HG02610 (cell line): ENCODE data around the gene DPY30.
A peak's percentile ranks its signal among the peaks of the same experiment; 100 is the strongest.

Source experiments
- ATAC-seq: cut with Tn5 transposase; IDR thresholded peaks from one replicate; pipeline ENCODE4 v1.9.1; 2021; ENCODE audit warnings: mild to moderate bottlenecking, moderate library complexity; ENCODE audit not compliant: unreplicated experiment

DPY30 gene

GRCh38 chr2:32010280-32010669 lies 29.3 kb downstream of the DPY30 start:
- ATAC-seq, result peak; percentile 56

GRCh38 chr2:32009516-32010256 lies 29.9 kb downstream of the DPY30 start:
- ATAC-seq, result peak; percentile 24

DNA sequence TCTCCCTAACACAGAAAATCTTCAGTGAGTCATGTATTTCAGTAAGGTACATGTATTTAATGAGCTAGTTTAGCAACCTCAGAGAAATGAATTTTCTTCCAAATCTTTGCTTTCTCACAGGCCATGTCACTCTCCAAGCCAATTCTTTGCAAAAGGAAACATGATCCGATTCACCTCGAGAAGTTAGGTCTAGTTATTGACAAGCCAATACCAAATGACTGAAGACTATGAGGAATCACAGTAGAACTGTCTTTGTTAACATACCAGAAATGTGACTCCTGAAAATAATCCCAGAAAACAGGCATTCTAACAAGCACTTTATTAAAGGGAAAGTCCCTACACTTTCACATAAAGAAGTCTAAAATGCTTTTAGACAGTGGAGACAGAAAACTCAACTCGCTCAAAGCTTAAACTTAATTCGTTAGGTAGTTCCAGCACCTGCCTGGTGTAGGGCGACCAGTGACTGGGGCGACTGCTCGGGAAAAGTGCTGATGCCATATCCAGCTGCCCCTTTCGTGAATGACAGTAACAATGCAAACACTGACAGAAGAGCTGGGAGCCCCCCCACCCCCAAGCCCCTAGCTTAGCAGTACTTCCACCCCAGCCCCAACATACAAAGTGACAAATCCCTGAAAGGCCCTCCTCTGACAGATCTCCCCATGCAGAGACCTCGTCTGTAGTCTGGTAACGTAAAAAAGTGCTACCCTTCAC lies 30.6 kb downstream of the DPY30 start:
- ATAC-seq, result no peak

DNA sequence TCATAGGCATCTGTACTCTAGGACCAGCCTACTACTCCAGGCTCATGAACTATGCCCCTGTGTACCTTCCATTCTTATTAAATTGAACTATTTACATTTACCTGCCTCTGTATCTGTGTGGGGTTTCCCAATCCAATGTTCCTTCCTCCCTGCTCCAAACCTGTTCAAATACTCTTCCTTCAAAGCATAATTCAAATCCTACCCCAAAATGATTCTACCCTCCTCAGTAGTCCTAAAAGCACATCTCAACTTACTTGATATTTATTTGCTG lies 32.5 kb downstream of the DPY30 start:
- no peak for ATAC-seq

- no peak for ATAC-seq
Measured at GRCh38 chr2:32005371-32005976, 34.1 kb downstream of the DPY30 start.

DNA sequence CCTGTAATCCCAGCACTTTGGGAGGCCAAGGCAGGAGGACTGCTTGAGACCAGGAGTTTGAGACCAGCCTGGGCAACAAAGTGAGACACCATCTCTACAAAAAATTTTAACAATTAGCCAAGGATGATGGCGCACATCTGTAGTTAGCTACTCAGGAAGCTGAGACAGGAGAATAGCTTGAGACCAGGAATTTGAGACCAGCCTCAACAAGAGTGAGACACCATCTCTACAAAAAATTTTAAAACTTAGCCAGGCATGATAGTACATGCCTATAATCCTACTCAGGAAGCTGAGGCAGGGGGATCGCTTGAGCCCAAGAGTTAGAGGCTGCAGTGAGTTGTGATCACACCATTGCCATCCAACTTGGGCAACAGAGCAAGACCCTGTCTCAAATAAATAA lies 35.8 kb downstream of the DPY30 start:
- ATAC-seq, result no peak

DNA sequence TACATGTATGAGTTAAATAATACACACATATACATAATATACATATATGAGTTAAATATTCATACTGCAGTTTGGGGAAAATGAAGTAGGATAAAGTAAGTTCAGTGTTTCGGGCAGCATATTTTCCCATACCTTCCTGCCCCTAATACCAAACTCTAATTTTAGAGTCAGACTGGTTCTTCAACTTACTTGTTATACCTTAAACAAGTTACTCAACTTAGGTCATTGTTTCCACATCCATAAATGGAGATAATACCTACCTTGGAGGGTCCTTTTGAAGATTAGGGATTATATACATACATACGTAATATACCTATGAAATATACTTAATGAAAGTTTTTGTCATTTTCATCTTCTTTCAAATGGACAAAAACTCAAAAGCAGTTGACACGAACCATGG lies 37.2 kb downstream of the DPY30 start:
- no peak for ATAC-seq

GRCh38 chr2:31999438-31999837 lies 40.2 kb downstream of the DPY30 start:
- no peak for ATAC-seq

DNA sequence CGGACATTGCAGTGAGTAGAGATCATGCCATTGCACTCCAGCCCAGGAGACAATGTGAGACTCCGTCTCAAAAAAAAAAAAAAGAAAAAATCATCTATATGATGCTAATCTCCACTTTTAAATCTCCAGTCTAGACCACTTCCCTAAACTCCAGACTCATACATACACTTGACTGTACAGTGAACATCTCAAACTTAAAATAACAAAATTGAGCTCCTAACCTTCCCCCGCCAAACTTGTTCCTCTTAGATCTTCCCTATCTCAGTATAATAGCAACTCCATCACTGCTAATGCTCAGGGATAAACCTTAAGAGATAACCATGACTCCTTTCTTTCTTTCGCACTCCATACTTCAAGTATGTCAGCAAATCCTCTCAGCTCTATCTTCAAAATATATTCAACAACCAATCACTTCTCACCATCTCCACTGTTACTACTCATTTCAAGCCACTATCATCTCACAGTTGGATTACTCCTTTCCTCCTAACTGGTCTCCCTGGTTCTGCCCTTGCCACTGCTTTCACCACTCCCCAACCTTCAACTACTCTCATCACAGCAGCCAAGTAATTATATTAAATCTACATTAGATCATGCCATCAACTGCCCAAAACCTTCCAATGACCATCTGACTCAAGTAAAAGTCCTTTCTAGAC lies 40.7 kb downstream of the DPY30 start:
- ATAC-seq, result no peak

GRCh38 chr2:31997653-31998052 lies 42.0 kb downstream of the DPY30 start:
- ATAC-seq, result no peak

DNA sequence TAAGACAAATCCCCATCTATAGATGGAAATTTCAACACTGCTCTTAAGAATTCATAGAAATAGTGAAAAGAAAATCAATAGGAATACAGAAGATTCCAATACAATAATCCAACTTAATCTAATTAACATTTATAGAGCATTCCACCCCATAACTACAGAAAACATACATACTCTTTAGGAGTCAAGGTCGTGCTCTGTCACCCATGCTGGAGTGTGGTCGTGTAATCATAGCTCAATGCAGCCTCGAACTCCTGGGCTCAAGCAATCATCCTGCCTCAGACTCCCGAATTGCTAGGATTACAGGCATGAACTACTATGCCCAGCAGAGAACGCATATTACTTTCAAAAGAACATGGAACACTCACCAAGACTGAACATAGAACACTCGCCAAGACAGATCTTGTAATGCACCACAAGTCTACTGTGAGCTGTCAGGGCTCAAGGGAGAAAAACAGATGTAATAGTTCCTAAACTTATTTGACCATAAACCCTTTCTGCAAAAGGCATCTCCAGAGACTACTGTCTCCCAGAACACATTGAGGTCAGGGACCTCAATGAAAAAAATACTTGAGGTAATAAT lies 42.9 kb downstream of the DPY30 start:
- no peak for ATAC-seq

- no peak for ATAC-seq
Measured at GRCh38 chr2:31992934-31993333, 46.7 kb downstream of the DPY30 start.

DNA sequence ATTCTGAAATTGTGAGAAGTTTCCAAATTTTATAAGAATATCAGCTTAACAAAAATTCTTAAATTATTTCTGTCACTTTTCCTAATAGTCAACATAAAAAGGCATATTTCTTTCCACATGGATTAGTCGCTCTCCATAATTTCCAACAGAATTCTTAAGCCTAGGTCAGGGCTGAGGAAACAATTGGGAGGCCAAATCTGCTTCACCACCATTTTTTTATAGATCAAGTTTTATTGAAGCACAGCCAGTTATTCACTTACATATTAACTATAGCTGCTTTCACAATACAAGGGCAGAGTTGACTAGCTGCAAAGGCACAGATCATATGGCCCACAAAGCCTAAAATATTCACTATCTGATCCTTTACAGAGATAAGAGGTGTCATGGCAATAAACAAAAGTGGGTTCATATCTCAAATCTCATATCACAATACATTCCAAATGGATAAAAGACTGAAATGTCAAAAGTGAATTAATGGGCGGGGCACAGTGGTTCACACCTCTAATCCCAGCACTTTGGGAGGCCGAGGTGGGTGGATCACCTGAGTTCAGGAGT lies 47.5 kb downstream of the DPY30 start:
- ATAC-seq, result no peak

DNA sequence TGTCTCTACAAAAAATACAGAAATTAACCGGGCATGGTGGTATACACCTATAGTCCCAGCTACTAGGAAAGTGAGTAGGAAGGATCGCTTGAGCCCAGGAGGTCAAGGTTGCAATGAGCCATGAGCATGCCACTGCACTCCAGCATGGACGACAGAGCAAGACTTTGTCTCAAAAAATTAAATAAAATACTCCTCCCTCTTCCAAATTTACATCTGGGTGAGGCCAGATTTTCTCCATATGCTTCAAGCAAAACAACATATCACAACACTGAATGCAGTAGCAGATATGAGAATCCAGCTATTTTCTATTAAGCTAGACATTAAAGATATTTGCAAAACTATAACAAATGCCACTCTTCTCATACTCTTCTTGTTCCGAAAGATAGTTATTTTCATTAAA lies 49.7 kb downstream of the DPY30 start:
- ATAC-seq, result no peak

GRCh38 chr2:31987454-31988220 lies 52.0 kb downstream of the DPY30 start:
- no peak for ATAC-seq

DNA sequence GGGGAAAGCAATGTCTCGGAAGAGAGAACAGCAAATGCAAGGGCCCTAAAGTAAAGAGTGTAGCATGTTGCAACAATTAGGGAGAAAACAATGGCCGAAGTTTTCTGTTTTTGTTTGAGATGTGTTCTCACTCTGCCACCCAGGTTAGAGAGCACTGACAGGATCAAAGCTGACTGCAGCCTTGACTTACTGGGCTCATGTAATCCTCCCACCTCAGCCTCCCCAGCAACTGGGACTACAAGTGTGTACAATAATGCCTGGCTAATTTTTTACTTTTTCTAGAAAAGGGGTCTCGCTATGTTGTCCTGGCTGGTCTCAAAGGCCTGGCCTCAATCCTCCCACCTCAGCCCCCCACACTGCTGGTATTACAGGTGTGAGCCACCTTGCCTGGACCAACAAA lies 52.7 kb downstream of the DPY30 start:
- ATAC-seq, result no peak

DNA sequence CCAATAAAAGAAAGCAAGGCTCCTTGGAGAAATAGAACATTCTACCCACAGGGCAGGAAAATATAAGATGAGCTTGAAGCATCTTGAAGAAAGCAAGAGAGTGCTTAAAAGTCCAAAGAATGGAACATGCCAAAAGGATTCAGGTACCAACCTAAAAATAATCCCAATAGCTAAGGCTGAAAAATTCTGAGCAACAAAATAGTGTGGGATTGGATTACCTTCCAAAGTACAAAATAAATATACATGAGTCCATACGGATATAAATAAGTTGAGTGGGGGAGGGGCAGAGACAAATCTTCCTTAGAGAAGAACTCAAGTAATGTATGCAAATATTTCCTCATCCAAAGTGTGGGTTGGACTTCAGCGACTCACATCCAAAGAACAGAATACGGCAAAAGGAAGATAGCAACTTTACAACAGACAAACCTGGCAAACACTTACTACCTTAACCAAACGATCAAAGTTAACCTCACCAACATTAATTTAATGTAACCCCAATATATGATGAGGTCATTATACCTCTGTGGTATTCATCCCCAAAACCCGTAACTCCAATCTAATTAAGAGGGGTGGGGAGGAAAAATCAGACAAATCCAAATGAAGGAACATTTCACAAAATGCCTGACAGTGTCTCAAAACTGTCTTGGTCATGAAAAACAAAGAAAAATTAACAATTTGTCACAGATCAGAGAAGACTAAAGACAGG lies 55.7 kb downstream of the DPY30 start:
- ATAC-seq, result no peak

GRCh38 chr2:31980674-31981356 lies 58.8 kb downstream of the DPY30 start:
- ATAC-seq, result peak; percentile 99

DNA sequence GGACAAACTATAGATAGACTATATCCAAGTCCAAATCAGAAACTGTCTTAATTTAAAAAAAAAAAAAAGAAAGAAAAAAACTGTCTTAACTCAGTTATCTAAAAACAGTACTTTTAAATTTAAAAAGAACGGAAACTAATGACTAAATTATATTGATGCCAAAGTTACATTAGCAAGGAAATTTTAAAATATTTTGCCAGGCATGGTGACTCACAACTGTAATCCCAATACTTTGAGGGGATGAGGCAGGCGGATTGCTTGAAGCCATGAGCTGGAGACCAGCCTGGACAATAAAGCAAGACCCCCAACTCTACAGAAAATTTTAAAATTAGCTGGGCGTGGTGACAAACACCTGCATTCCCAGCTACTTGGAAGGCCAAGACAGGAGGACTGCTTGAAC lies 59.6 kb downstream of the DPY30 start:
- no peak for ATAC-seq
